Measurements from ENCODE around the gene ARID5A.
"Not testable (repeated sequence)": the region's sequence is repeated elsewhere in the genome, so short reads cannot be mapped to it uniquely, and the experiment has no call there.

Gene ARID5A

GRCh38 chr2:96556441-96557330, 20.1 kb downstream of the ARID5A start:
- DNase-seq (ENCODE audit: low read depth) = no peak

- DNase-seq (ENCODE audit: low read depth) = not testable (repeated sequence)
These were observed 20.9 kb downstream of the ARID5A start for GRCh38 chr2:96557421-96557820.

GRCh38 chr2:96558061-96558460, 21.5 kb downstream of the ARID5A start:
- no peak for DNase-seq (ENCODE audit: low read depth)

GRCh38 chr2:96558485-96558884, 21.9 kb downstream of the ARID5A start:
- no peak for DNase-seq (ENCODE audit: low read depth)

GRCh38 chr2:96564026-96564425, 27.5 kb downstream of the ARID5A start:
- DNase-seq (ENCODE audit: low read depth) = no peak

- no peak for DNase-seq (ENCODE audit: low read depth)
These were observed 28.0 kb downstream of the ARID5A start for GRCh38 chr2:96564563-96564962.

GRCh38 chr2:96565111-96565510, 28.6 kb downstream of the ARID5A start:
- DNase-seq (ENCODE audit: low read depth) = no peak

GRCh38 chr2:96568094-96568493, 31.5 kb downstream of the ARID5A start:
- no peak for DNase-seq (ENCODE audit: low read depth)

- DNase-seq (ENCODE audit: low read depth) = no peak
These were observed 37.8 kb downstream of the ARID5A start for GRCh38 chr2:96574364-96574763.

GRCh38 chr2:96575785-96576456, 39.4 kb downstream of the ARID5A start:
- no peak for DNase-seq (ENCODE audit: low read depth)

GRCh38 chr2:96577501-96577900, 40.9 kb downstream of the ARID5A start:
- DNase-seq (ENCODE audit: low read depth) = no peak

- no peak for DNase-seq (ENCODE audit: low read depth)
These were observed 42.2 kb downstream of the ARID5A start for GRCh38 chr2:96578731-96579130.

GRCh38 chr2:96579422-96579821, 42.9 kb downstream of the ARID5A start:
- no peak for DNase-seq (ENCODE audit: low read depth)

GRCh38 chr2:96580771-96581170, 44.2 kb downstream of the ARID5A start:
- no peak for DNase-seq (ENCODE audit: low read depth)

GRCh38 chr2:96584017-96584416, 47.5 kb downstream of the ARID5A start:
- no peak for DNase-seq (ENCODE audit: low read depth)

GRCh38 chr2:96587843-96588242, 51.3 kb downstream of the ARID5A start:
- no peak for DNase-seq (ENCODE audit: low read depth)

GRCh38 chr2:96591054-96591453, 54.5 kb downstream of the ARID5A start:
- DNase-seq (ENCODE audit: low read depth) = no peak

- DNase-seq (ENCODE audit: low read depth) = no peak
These were observed 54.9 kb downstream of the ARID5A start for GRCh38 chr2:96591494-96591893.

GRCh38 chr2:96594282-96594681, 57.7 kb downstream of the ARID5A start:
- no peak for DNase-seq (ENCODE audit: low read depth)

GRCh38 chr2:96594691-96595152, 58.2 kb downstream of the ARID5A start:
- DNase-seq (ENCODE audit: low read depth) = no peak

- DNase-seq (ENCODE audit: low read depth) = no peak
These were observed 60.0 kb downstream of the ARID5A start for GRCh38 chr2:96596596-96596995.

GRCh38 chr2:96599941-96600340, 63.4 kb downstream of the ARID5A start:
- no peak for DNase-seq (ENCODE audit: low read depth)

Data from activated T-helper 1 cell treated with Interleukin-2 at 50 U/mL for 16 hours (primary cell).